ENCODE measurements around the gene AGBL3.
A peak's percentile ranks its signal among the peaks of the same experiment; 100 is the strongest.

Gene AGBL3

DNA sequence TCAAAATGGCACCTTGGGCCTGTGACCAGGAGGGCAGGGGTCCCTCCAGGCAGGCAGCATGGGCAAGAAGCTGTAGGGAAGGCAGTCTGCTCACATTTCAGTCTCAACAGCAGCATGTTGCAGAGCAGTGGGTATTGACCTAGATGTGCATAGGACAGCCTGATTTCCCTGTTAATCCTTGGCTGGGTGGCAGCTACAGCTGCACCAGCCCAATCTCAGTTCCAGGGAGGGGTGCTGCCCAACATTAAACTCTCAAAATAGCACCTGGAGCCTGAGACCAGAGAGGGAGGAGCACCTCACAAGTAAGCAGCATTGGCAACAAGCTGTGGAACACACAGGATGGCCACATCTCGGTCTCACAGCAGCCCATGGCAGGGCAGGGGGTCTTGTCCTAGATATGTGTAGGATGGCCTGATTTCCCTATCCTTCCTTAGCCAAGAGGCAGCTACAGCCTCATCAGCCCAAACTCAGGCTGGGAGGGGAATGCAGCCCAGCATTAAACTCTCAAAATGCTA is 171.9 kb downstream of the AGBL3 start:
- TF ChIP-seq, protein P1, sequence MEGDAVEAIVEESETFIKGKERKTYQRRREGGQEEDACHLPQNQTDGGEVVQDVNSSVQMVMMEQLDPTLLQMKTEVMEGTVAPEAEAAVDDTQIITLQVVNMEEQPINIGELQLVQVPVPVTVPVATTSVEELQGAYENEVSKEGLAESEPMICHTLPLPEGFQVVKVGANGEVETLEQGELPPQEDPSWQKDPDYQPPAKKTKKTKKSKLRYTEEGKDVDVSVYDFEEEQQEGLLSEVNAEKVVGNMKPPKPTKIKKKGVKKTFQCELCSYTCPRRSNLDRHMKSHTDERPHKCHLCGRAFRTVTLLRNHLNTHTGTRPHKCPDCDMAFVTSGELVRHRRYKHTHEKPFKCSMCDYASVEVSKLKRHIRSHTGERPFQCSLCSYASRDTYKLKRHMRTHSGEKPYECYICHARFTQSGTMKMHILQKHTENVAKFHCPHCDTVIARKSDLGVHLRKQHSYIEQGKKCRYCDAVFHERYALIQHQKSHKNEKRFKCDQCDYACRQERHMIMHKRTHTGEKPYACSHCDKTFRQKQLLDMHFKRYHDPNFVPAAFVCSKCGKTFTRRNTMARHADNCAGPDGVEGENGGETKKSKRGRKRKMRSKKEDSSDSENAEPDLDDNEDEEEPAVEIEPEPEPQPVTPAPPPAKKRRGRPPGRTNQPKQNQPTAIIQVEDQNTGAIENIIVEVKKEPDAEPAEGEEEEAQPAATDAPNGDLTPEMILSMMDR (conservative IDR thresholded peaks at IDR 0.05; ENCODE audit: control insufficient read depth, insufficient read depth, low read depth, low read length), result no peak

DNA sequence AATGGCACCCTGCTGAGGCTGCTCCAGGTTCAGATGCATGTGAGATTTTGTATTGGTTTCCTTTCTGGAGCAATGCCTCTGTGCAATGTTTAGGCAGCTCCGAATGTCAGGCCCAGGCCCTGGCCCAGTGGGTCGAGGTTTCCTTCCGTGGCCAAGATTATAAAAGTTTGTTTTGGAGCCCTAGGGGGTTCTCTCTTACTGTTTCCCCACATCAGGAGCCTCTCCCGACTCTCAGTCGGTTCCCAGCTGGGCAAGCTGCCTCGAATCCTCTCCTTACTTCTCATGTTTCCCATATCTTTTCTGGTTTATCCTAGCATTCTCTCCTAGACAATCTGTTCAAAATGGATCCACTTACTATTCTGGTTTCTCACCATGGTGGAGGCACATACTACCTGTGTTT is 172.6 kb downstream of the AGBL3 start:
- H3K4me3 ChIP-seq (ENCODE audit: control insufficient read depth, low read depth, low read length), result no peak overlapping the region
- TF ChIP-seq, protein P1 (conservative IDR thresholded peaks at IDR 0.05; ENCODE audit: control insufficient read depth, insufficient read depth, low read depth, low read length), result no peak
- DNase-seq (ENCODE audit: low read depth), result no peak

More for the DNA sequence above, 171.9 kb downstream of the AGBL3 start:
- H3K4me3 ChIP-seq (ENCODE audit: control insufficient read depth, low read depth, low read length), result no peak overlapping the region
- DNase-seq (ENCODE audit: low read depth), result no peak

DNA sequence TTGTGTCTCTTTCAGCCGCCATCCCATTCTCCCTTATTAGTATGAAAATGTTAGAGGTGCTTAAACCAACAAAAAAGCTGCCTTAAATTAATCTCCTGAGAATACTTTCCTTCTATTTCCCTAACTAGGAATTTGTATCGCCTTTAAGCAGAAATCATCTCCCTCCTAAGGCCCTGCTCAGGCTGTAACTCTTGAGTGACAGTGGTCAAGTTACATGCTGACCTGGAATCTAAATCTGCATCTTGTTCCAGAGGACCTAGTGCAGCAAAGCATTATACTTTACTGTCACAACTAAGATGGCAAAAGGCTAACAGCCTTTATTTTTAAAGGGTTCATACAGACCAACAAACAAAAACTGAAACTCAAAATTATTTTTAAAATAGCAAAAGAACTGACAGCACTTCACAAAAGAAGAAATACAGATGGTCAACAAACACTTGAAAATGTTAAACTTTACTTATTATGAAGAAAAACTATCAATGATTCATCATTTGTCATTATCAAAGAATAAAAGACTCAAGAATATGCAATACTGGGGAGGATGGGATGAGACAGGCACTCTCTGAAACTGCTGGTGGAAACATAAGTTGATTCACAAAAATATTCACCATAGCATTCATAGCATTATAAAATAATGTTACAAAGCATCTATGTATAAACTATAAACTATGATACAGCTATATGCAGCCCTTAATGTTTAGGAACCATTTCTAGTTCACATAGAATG is 173.2 kb downstream of the AGBL3 start:
- DNase-seq (ENCODE audit: low read depth), result peak; percentile 41
- H3K4me3 ChIP-seq (ENCODE audit: control insufficient read depth, low read depth, low read length), result no peak overlapping the region
- TF ChIP-seq, protein P1 (conservative IDR thresholded peaks at IDR 0.05; ENCODE audit: control insufficient read depth, insufficient read depth, low read depth, low read length), result no peak

DNA sequence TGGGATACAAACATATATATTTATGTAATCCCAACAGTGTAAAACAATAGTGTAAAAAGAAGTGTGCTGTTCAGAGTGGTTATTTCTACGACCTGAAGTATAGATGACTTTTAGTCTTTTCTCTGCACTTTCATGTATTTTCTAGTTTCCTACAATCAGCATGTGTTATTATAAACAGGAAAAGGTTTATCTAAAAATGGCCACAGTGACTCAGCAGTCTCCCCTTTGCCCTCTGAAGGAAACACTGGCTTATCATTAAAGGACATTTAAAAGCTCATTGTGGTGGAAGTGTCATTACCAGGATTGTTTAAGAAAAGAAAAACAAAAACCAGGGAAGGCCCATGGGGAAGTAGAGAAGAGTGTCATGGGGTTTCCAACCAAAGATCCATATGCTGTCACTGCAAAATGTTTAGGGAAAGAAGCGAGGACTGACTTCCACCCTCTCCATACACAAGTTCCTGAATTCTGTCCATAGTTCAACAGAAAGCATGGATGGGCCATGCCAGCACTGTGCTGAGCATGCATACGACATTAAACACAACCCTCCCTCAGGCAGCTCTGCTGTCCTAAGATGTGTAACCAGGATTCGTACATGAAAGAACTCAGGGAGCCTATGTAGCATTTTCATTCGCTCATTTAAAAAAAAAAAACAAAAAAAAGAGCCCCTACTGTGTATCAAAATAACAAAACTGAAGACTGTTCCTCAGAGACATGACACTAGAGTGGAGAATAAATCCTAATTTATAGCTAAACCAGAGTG is 174.0 kb downstream of the AGBL3 start:
- H3K4me3 ChIP-seq (ENCODE audit: control insufficient read depth, low read depth, low read length), result no peak overlapping the region
- TF ChIP-seq, protein P1 (conservative IDR thresholded peaks at IDR 0.05; ENCODE audit: control insufficient read depth, insufficient read depth, low read depth, low read length), result no peak
- peak; percentile 48 for DNase-seq (ENCODE audit: low read depth)

DNA sequence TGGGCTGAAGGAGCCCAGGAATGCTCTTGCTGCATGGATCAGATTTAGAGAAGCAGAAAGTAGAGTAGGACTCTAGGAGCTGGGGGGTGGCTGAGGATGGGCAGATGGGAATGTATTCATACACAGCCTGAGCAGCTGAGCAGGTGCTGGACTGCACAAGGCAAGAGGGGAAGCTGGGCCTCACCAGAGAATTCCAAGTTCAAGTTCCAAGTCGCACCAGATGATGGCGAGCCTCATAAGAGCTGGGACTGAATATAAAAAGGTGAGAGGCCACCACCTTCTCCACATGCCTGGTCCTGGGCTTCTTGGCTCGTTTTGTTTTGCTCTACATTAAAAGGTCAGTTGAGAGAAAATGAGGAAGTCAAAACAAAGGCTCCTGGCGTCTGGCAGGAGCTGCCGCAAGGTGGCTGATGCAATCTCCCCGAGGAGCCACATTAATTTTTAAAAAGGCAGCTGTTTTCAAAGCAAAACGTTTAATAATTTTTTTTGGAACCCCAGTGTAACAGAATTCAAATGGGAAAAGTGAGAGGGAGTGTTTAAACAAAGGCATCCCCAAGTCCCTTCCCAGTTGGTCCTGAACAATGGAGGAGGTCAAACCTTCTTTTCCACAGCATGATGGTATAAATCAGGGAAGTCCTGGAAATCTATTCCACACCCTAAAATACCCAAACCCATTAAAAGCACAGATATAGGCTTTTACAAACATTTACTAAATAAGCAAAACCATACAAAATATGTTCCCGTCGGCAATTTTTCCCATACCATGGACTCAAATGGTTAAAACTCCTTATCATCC is 174.7 kb downstream of the AGBL3 start:
- TF ChIP-seq, protein P1 (conservative IDR thresholded peaks at IDR 0.05; ENCODE audit: control insufficient read depth, insufficient read depth, low read depth, low read length), result peak; percentile 3
- DNase-seq (ENCODE audit: low read depth), result no peak
- H3K4me3 ChIP-seq (ENCODE audit: control insufficient read depth, low read depth, low read length), result no peak overlapping the region

DNA sequence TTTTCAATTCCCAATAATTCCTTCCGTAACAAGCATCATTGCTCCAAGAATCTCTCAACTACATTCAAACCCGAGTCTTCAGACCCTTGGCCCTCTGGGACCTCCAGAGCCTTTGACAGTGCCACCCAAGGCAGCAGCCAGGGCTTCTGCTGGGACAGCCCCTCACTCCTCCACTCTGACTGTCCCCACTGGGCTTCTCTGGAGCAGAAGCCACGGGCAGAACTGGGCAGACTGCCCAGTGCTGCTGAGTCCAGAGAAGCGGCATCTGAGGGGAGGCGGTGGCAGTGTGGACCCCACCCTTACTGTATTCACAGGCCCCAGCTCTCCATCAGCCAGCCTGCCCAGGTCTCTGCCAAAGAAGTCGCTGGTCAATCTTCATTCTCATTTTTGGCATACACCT is 175.4 kb downstream of the AGBL3 start:
- TF ChIP-seq, protein P1 (conservative IDR thresholded peaks at IDR 0.05; ENCODE audit: control insufficient read depth, insufficient read depth, low read depth, low read length), result no peak
- DNase-seq (ENCODE audit: low read depth), result no peak

More for the DNA sequence above, 175.4 kb downstream of the AGBL3 start:
- no peak overlapping the region for H3K4me3 ChIP-seq (ENCODE audit: control insufficient read depth, low read depth, low read length)
